HUDEP-2 (cell line): ENCODE data around the gene SLC9A7.
A peak's percentile ranks its signal among the peaks of the same experiment; 100 is the strongest.
"Not testable (repeated sequence)": the region's sequence is repeated elsewhere in the genome, so short reads cannot be mapped to it uniquely, and the experiment has no call there.

Experiments
- DNase-seq, 76 experiments: peaks; one replicate each; lab custom pipeline; 2025; ENCODE audit not compliant: unreplicated experiment in 76 of 76; lab: John Stamatoyannopoulos, UW

Gene SLC9A7

DNA sequence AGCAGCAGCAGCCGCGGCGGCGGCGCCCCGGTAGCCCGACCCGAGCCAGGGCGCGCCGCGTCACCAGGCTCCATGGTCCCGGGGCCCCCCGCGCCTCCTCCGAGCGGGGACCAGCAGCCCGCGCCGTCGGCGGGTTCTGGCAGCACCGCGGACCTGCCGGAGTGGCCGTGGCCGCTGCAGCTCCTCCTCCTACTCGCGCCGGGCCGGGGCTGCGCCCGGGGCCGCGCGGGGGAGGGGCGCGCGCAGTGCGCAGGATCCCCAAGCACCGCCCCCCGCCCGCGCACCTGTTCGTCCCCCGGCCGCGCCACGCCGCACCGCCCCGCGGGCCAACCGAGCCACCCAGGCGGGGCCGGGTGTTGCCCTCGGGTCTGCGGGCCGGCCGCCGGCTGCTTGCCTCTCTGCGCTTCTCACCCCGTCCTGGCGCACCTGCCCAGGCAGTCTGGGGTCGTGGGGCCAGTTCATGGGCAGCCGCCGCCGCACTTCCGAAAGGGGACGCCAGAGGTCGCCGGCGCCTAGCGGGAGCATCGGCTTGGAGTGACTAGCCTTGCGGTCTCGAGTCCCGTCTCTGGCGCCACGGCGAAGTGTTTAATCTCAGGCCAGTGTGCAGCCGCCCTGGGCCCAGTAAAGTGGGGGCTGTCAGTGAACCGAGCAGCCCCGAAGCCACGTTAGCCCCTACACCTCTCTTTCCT is at the start of gene SLC9A7:
Gene SLC9A7 (minus strand): TSS at position 163 of the 689 bp plus-strand sequence. CDS start 89 bp downstream, at position 74.
- peak in 71 of 76 experiments; percentile 1 to 72 (median 50) for DNase-seq

DNA sequence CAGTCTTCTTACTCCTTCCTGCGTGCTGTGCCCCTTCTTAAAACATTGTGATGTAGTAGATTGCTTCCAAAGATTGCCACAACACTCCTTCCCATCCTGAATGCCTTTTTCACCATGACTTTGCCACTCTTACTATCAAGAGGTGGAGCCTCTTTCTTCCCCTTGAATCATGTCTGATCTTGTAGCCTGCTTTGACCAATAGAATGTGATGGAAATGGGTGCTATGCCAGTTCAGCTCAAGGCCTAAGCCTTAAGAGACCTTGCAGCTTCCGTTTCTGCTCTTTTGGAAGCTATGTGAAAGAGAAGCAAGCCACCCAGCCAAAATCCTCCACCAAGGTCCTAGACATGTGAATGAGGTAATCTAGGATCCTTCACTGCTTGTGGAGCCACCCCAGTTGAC is 46.4 kb upstream of the SLC9A7 start:
- DNase-seq: no peak

DNA sequence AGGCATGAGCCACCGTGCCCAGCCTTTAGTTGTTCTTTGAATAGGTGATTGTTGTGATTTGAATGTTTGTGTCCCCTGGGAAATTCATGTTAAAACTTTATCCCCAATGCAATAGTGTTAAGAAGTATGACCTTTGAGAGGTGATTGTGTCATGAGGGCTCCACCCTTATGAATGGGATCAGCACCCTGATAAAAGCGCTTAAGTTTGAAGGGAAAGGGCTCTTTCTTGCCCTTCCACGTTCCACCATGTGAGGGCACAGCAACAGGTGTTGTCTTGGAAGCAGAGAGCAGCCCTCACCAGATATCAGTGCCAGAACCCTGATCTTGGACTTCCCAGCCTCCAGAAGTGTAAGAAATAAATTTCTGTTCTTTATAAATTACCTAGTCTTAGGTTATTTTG is 44.2 kb upstream of the SLC9A7 start:
- DNase-seq: peak in 6 of 76 experiments; percentile 0 to 15 (median 2)

DNA sequence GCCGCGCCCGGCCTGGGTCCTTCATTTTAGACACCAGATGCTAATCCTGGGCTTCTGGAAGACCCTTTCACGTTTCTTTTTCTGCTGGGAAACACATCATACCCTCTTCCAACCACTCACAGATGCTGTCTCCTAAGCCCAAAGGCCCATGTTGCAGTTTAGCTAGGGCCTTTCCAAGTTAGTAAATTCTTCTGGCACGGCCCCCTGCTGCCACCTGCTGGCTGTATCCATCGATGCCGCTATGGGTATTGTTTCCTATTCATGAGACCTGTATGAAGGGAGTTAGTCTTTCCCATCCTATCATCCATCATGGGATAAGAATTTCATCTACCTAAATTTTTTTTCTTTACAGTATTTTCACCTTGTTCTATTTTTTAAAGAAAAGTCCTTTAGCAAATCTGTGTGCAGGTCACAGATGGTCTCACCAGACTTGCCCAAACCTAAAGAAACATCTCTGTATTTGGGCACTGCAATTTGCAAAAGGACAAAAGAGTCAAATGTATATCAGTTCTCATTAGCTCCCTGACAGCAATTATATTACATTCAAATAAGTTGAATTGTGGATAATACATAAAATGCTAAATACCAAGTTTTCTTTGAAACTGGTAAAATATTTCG is 37.8 kb upstream of the SLC9A7 start:
- peak in 63 of 76 experiments; percentile 0 to 66 (median 28) for DNase-seq

DNA sequence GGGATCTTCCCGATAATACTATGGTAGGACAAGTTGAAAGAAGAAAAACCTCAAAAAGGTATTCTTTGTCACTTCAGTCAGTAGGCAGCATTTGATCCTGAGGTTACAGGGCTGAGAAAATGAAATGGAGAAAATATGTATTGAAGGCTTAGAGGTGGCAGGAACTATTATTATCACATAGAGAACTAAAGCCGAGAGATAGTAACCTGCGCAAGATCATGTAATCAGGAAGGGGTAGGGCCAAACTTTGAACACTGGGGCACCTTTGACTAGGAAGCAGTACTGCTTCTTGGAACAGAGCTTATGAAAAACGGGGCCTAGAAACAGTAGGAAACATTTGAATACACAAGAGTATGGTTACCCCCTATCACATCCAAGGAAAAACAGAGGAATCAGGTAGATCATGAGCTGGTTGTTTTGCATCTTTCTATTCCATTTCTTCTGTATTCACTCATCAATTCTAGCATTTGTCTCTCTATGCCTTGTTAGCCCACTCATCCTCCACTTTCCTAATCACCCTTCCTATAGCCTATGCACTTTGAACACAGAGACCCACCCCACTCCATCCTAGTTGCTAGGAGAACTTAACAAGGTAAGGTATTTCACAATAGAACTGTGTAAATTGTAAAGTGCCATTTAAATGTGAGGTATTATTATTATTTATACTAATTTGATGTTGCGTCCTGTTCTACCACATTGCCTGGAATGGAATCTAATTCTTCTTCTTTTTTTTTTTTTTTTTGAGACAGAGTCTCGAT is 34.6 kb upstream of the SLC9A7 start:
- no peak for DNase-seq

DNA sequence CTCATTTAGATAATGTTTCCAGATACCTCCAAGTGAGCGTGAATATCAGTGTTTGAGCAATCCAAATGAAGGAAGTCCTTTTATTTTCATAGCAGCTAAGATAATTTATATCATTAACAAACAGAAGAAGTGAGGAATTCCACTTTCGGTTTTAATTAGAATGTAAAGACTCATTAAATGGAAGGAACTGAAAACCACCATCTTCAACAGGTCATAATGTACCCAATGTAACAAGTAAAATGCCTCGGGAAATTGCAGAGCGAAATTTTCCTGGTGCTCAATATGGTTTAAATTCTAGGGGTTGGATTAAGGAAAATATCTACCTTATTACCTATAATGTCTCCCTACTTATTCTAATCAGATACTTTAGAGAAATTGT is 33.9 kb upstream of the SLC9A7 start:
- no peak for DNase-seq

DNA sequence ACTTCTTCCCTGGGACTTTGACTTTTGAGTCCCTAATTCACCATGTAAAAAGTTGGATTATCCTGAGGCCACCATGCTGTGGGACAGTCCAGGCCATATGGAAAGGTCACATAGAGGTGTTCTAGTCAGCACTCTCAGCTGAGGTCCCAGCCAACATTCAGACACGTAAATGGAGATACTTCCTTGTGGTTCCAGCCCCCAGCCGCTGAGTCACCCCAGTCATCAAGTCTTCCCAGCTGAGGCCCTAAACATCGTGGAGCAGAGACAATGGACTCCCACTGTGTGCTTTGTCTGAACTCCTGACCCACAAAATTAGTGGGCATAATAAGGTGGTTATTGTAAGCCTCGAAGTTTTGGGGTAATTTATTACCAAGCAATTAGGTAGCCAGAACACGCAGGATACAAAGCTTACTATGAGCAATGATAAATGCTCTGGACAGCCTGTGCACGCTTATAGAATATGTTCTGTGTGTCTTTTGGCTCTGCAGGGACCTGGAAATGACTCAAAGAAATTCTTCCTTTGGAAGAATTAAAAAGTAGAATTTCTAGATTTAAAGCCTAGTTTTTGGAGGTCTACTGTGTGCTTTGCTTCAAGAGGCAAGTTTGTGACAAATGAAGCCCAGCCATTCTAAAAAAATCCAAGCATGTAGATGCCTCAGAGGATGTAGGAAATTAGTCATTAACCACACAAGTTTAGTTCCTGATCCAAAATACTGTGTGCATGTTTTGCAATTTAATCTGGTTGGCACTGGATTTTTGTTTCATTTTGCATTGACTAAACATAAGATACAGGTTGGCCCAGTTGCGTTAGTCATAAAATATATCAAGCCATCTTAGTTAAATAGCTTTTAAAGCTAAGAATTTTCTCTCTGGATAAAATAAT is 33.2 kb upstream of the SLC9A7 start:
- DNase-seq: no peak

DNA sequence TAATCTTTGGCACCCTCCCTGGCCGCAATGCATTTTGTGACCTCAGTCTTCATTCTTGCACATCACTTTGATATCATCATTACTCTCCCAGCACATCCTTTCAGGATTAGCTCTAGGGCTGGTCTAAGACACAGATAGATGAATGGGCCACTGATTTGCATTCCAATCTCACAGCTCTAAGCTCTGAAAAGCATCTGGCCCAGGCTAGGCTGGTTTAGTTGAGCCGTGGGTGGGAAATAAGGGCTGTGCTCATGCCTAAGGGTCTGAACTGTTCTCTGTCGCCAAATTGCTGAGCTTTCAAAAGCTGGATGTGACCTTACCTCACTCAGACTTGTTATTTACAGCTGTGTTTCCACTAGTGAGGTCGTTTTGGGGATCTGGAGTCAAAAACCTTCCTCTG is 30.0 kb upstream of the SLC9A7 start:
- no peak for DNase-seq

DNA sequence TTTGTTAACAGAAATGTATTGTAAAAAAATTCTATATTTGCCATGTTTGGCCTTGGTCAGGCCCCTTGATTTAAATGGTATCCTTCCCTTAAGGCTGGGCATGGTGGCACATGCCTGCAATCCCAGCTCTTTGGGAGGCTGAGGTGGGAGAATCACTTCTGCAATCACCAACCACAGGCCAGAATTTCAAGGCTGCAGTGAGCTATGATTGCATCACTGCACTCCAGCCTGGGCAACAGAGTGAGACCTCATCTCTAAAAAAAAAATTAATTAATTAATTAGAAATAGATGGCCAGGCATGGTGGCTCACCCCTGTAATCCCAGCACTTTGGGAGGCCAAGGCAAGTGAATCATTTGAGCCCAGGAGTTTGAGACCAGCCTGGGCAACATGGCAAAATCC is 25.5 kb upstream of the SLC9A7 start:
- not testable (repeated sequence) for DNase-seq

GRCh38 chrX:46782034-46782433 is 23.1 kb upstream of the SLC9A7 start:
- no peak for DNase-seq

DNA sequence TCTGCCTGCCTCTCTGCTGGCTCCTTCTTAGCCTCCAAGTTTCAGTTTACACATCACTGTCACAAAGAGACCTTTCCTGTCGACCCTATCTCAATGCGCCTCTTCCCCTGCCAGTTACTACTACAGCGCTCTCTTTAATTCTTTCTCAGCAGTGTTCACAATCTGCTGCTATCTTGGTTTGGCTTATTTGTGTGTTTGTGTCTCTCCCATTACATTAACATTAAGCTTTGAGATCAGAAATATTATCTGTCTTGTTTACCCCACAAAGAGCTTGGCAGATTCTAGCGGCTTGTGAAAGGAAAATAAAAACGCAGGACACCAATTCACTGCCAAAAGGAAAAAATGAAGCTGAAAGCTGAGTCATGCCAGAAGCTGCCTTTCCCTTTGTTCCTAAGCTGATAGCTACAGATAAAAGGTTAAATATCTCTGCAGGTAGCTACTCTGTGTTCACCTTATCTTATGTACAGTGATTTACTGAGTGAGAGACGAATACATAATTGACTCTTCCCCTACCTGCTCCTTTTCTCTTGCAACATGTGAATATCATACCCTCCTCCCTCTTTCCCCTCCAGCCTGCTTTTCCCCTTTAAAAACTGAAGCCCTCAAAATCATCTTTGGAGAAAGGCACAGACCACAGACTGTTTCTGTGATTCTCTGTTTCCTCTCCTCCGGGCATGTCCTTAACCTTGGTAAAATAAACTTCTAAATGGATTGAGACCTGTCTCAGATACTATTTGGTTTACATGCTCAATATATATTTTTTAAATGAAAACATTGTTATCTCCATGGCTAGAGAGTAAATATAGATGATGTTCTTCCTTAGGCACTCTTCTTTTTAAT is 19.3 kb upstream of the SLC9A7 start:
- no peak for DNase-seq

- DNase-seq: no peak
Observed at GRCh38 chrX:46770817-46771163, 11.9 kb upstream of the SLC9A7 start.

GRCh38 chrX:46770000-46770816 is 11.3 kb upstream of the SLC9A7 start:
- DNase-seq: no peak

GRCh38 chrX:46762963-46763362 is 4.0 kb upstream of the SLC9A7 start:
- DNase-seq: no peak

DNA sequence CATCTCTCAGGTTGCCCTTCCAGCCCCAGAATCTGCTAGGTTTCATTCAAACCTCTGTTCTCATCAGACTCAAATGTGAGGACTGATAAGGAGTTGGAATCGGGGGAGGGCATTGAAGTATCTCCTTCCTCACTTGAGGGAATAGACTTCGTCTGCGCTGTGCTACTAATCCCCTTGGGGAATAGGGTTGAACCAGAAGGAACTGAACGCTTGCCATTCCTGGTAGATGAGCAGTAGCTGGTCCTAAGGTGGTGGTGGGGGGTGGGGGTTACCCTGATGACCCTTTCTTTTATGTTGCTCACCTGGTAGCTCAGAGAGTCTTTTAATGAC is 692 bp upstream of the SLC9A7 start:
- peak in 2 of 76 experiments; percentile 0 to 35 for DNase-seq

DNA sequence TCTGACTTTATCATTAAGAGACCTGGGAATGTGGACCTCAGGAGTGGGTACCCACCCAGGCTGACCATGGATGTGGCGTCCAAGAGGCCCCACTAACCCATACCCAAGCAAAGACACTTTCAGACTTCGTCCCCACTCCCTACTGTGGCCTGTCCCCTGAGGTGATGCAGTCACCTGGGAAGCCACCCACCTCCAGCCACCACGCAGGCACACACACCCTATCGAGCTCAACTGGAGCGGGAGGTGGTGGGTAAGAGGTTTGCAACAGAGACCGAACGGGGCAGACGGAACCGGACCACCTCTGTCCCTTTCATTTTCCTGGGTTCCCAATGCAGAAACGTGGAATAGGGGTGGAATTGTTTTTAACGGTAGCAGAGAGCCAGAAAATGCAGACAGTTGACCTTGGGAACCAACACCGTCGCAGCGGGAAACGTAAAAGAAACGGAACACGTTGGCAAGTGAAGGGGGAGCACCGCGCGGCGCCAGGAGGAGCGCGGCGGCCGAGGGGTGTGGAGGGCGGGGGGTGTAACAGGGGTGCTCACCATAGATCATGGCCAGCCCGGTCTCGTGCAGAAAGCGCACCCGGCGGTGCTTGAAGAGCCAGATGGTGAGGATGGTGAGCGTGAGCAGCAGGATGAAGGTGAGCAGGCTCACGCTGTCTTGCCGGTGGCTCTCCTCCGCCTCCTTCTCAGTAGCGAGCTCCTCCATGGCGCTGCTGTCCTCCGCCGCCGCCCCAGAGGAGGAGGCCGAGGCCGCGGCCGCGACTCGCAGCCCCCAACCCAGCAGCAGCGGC is 559 bp downstream of the SLC9A7 start:
- DNase-seq: peak in 20 of 76 experiments; percentile 0 to 28 (median 2)

GRCh38 chrX:46757593-46757992 is 1.3 kb downstream of the SLC9A7 start:
- peak in 1 of 76 experiments; percentile 0 for DNase-seq

DNA sequence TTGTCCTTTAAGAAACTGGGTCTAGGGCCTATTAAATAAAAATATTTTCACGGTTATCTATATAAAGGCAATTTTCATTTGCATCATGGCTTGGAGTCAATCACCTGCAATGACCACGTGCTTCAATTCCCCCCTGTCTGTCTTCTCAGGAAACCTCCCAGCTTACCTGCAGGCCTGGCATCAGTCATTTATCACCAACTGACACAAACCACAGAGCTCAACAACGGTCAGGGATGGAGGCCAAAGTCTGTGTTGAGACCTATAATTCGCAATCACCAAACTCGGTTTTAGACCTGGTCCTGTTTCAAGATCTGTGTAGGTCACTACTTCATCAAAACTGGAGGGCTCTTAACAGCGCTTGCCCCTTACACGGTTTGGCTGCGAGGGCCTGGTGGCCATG is 1.9 kb downstream of the SLC9A7 start:
- no peak for DNase-seq
